Suprapubic skin (tissue), 3 donors: Measurements from ENCODE around the gene ERFL.

ENCODE experiments used
- CTCF ChIP-seq, 2 donors: fragments of 200-600 bp in 1 of 2; fragments of 450-650 bp in 1 of 2; sonication (generic) in 1 of 2; IDR thresholded peaks; one replicate each; pipeline ENCODE4 v1.5.1; 2016 to 2019; ENCODE audit warnings: antibody characterized with exemption in 2 of 2, mild to moderate bottlenecking in 1 of 2, moderate library complexity in 1 of 2
- EP300 ChIP-seq: sonication (generic); formaldehyde crosslinking; IDR thresholded peaks from one replicate; pipeline ENCODE4 v1.6.1; 2017; ENCODE audit warnings: antibody characterized with exemption

GRCh38 chr19:41907994-41908615, 20.1 kb downstream of the ERFL start:
- TF ChIP-seq EP300 (no peak), CTCF (IDR thresholded peaks at IDR 0.05) (no peak)
